HepG2 (cell line): ENCODE measurements around the gene DMTF1. TPM values are rescaled to one million over a fixed set of nuclear protein-coding genes. Genes with fewer than 3 reads are reported as not detected.

Experiments used
- ARID4A ChIP-seq: sonication (generic); formaldehyde crosslinking; IDR thresholded peaks from 2 replicates; pipeline ENCODE4 v1.5.0; 2020; ENCODE audit warnings: mild to moderate bottlenecking, missing genetic modification reagents, borderline replicate concordance
- ATAD3A ChIP-seq: sonication (generic); formaldehyde crosslinking; IDR thresholded peaks from 2 replicates; pipeline ENCODE4 v1.4.0; 2020; ENCODE audit warnings: missing genetic modification reagents
- CENPBD1 ChIP-seq: sonication (generic); formaldehyde crosslinking; IDR thresholded peaks from 2 replicates; pipeline ENCODE4 v1.8.0; 2022; ENCODE audit warnings: missing genetic modification reagents, low read depth, mild to moderate bottlenecking, borderline replicate concordance
- E2F2 ChIP-seq: sonication (generic); formaldehyde crosslinking; IDR thresholded peaks from 2 replicates; pipeline ENCODE4 v1.4.0; 2020; ENCODE audit warnings: missing genetic modification reagents, borderline replicate concordance
- JUNB ChIP-seq: sonication (generic); formaldehyde crosslinking; IDR thresholded peaks from 2 replicates; pipeline ENCODE4 v1.8.0; 2022; ENCODE audit warnings: missing genetic modification reagents, mild to moderate bottlenecking, borderline replicate concordance
- KDM5A ChIP-seq: fragments of 200-600 bp; sonication (generic); IDR thresholded peaks from 2 replicates; pipeline ENCODE4 v1.7.0; 2018; ENCODE audit warnings: antibody characterized with exemption, mild to moderate bottlenecking, low read length, borderline replicate concordance
- NAIF1 ChIP-seq: sonication (generic); formaldehyde crosslinking; IDR thresholded peaks from 2 replicates; pipeline ENCODE4 v1.5.0; 2020; ENCODE audit warnings: mild to moderate bottlenecking, missing genetic modification reagents, borderline replicate concordance
- NCOA2 ChIP-seq: sonication (generic); formaldehyde crosslinking; IDR thresholded peaks from 2 replicates; pipeline ENCODE4 v1.8.0; 2022; ENCODE audit warnings: inconsistent platforms
- SMARCE1 ChIP-seq: fragments of 450-650 bp; IDR thresholded peaks from 2 replicates; pipeline ENCODE4 v1.6.1; 2017; ENCODE audit warnings: borderline replicate concordance
- TBP ChIP-seq: sonication (generic); formaldehyde crosslinking; IDR thresholded peaks from 2 replicates; pipeline ENCODE4 v1.5.0; 2020; ENCODE audit warnings: missing genetic modification reagents
- TBX2 ChIP-seq: sonication (generic); formaldehyde crosslinking; IDR thresholded peaks from 2 replicates; pipeline ENCODE4 v1.5.0; 2020; ENCODE audit warnings: missing genetic modification reagents, mild to moderate bottlenecking, borderline replicate concordance
- TCF7L2 ChIP-seq: IDR thresholded peaks from 2 replicates; pipeline ENCODE4 v1.6.1; 2011; ENCODE audit warnings: mild to moderate bottlenecking, low read depth, low read length, moderate library complexity
- ZNF205 ChIP-seq: IDR thresholded peaks from 2 replicates; pipeline ENCODE4 v1.6.1; 2018; ENCODE audit warnings: missing biosample characterization, missing genetic modification reagents
- ZNF276 ChIP-seq: sonication (generic); formaldehyde crosslinking; IDR thresholded peaks from 2 replicates; pipeline ENCODE4 v1.4.0; 2020; ENCODE audit warnings: mild to moderate bottlenecking, low read depth, missing genetic modification reagents
- ZNF430 ChIP-seq: sonication (generic); formaldehyde crosslinking; IDR thresholded peaks from 2 replicates; pipeline ENCODE4 v1.9.0; 2021; ENCODE audit warnings: mild to moderate bottlenecking, missing genetic modification reagents
- ZNF510 ChIP-seq: sonication (generic); formaldehyde crosslinking; IDR thresholded peaks from 2 replicates; pipeline ENCODE4 v1.4.0; 2020; ENCODE audit warnings: low read depth, mild to moderate bottlenecking, missing genetic modification reagents
- ZNF576 ChIP-seq: sonication (generic); formaldehyde crosslinking; IDR thresholded peaks from 2 replicates; pipeline ENCODE4 v1.4.0; 2020; ENCODE audit warnings: mild to moderate bottlenecking, missing genetic modification reagents
- ZNF710 ChIP-seq: sonication (generic); formaldehyde crosslinking; IDR thresholded peaks from 2 replicates; pipeline ENCODE4 v1.5.0; 2020; ENCODE audit warnings: mild to moderate bottlenecking, missing genetic modification reagents, borderline replicate concordance
- polyA plus RNA-seq, 8 experiments: library from polyadenylated mRNA; depleted of rRNA in 3 of 8; stranded (reverse) in 7 of 8; unstranded in 1 of 8; fragments of >200 nt; fragmentation: Illumina TruSeq in 4 of 8; extraction: Trizol in 4 of 8; gene quantifications; 2 replicates each; pipeline versions ENCODE4 v1.2.1 to v1.2.3, GENCODE V29; 2011 to 2016; ENCODE audit warnings: low read depth in 4 of 8, missing spikeins in 1 of 8, mixed read lengths in 1 of 8; ENCODE audit not compliant: insufficient read depth in 1 of 8
- total RNA-seq, 5 experiments: library from RNA; depleted of rRNA; stranded (reverse); fragments of >200 nt; fragmentation: Illumina TruSeq; extraction: Trizol; gene quantifications; 2 replicates each; pipeline ENCODE4 v1.2.3, GENCODE V29; 2016; ENCODE audit warnings: low read depth in 1 of 5

The DMTF1 gene
- total and polyA plus RNA-seq, 2 of the 13 experiments (the other 11 are each of a cell fraction or from before 2014, with no cell fraction given) = 45.8 to 132 TPM

- TF ChIP-seq TBX2 (CRISPR knock-in tag) (peak; percentile 30; the same call in 1 of the 2 replicates), ATAD3A (no peak), CENPBD1 (CRISPR knock-in tag) (no peak), TBP (CRISPR knock-in tag) (no peak), NCOA2 (CRISPR knock-in tag) (no peak), ZNF576 (CRISPR knock-in tag) (0 out of 2 replicates have a peak, but pooled peaks have one; percentile 59), JUNB (CRISPR knock-in tag) (no peak), ZNF430 (CRISPR knock-in tag) (peak; percentile 81), SMARCE1 (no peak), ARID4A (peak; percentile 77), ZNF710 (CRISPR knock-in tag) (0 out of 2 replicates have a peak, but pooled peaks have one; percentile 75), ZNF510 (CRISPR knock-in tag) (0 out of 2 replicates have a peak, but pooled peaks have one; percentile 52), NAIF1 (CRISPR knock-in tag) (no peak), E2F2 (CRISPR knock-in tag) (no peak), ZNF205 (no peak), ZNF276 (CRISPR knock-in tag) (no peak), TCF7L2 (no peak), KDM5A (no peak)
These were observed 67.9 kb downstream of the DMTF1 start (continued) for GRCh38 chr7:87220026-87220733.
